Spleen (tissue), 11 donors: ENCODE results near the gene PAGR1. TPM values are rescaled to one million over a fixed set of nuclear protein-coding genes. Genes with fewer than 3 reads are reported as not detected.
"Not testable (repeated sequence)": the region's sequence is repeated elsewhere in the genome, so short reads cannot be mapped to it uniquely, and the experiment has no call there.

ENCODE experiments used
- DNase-seq: peaks from one replicate; pipeline ENCODE4 v3.0.0-alpha.2; 2020
- H3K27ac ChIP-seq, 8 donors: fragments of 200-600 bp; sonication (generic) in 7 of 8; 1 replicate in 4 of 8; 2 replicates in 4 of 8; pipeline versions ENCODE4 v1.5.0 to v1.8.0; 2016 to 2021; ENCODE audit warnings: inconsistent platforms in 4 of 8, mild to moderate bottlenecking in 4 of 8, moderate library complexity in 1 of 8
- H3K27me3 ChIP-seq, 7 donors: fragments of 200-600 bp; sonication (generic) in 6 of 7; replicated peaks in 1 of 7; 1 replicate in 4 of 7; 2 replicates in 3 of 7; pipeline versions ENCODE4 v1.5.0 to v1.8.0; 2016 to 2021; ENCODE audit warnings: inconsistent platforms in 3 of 7, mild to moderate bottlenecking in 1 of 7
- H3K36me3 ChIP-seq, 6 donors: fragments of 200-600 bp; sonication (generic) in 5 of 6; 1 replicate in 4 of 6; 2 replicates in 2 of 6; pipeline versions ENCODE4 v1.5.0 to v1.8.0; 2016 to 2021; ENCODE audit warnings: inconsistent platforms in 2 of 6
- H3K4me1 ChIP-seq, 6 donors: fragments of 200-600 bp; sonication (generic) in 5 of 6; 1 replicate in 3 of 6; 2 replicates in 3 of 6; pipeline versions ENCODE4 v1.5.0 to v1.8.0; 2016 to 2021; ENCODE audit warnings: inconsistent platforms in 3 of 6
- H3K4me3 ChIP-seq, 8 donors: fragments of 200-600 bp; sonication (generic) in 7 of 8; 1 replicate in 4 of 8; 2 replicates in 4 of 8; pipeline versions ENCODE4 v1.5.0 to v1.8.0; 2016 to 2021; ENCODE audit warnings: inconsistent platforms in 4 of 8, mild to moderate bottlenecking in 4 of 8, moderate library complexity in 2 of 8
- H3K9me3 ChIP-seq, 8 donors: fragments of 200-600 bp; sonication (generic) in 7 of 8; 1 replicate in 4 of 8; 2 replicates in 4 of 8; pipeline versions ENCODE4 v1.5.0 to v1.8.0; 2016 to 2021; ENCODE audit warnings: inconsistent platforms in 4 of 8
- POLR2A ChIP-seq, 3 donors: fragments of 450-650 bp; IDR thresholded peaks; one replicate each; pipeline ENCODE4 v1.5.1; 2017; ENCODE audit warnings: antibody characterized with exemption in 3 of 3, mild to moderate bottlenecking in 1 of 3
- POLR2AphosphoS5 ChIP-seq, 3 donors: sonication (generic); formaldehyde crosslinking; IDR thresholded peaks; one replicate each; pipeline ENCODE4 v1.5.1; 2017; ENCODE audit warnings: antibody characterized with exemption in 3 of 3
- WGBS, 5 donors: extraction: QIAGEN DNeasy Blood & Tissue Kit in 3 of 5; methylation state at CpG; one replicate each; pipeline versions ENCODE4 v1.1.5 to v1.1.7; 2013 to 2018; 5-methylcytosine and 5-hydroxymethylcytosine counted together
- intact Hi-C: fragments of 100-400 bp; cut with DNase I; formaldehyde crosslinking; loops from one replicate; pipeline ENCODE4 v1.15.0; 2023; ENCODE audit warnings: low total_unique reads
- polyA plus RNA-seq, 3 donors: library from polyadenylated mRNA; stranded (reverse); fragments of 200-250 nt; gene quantifications; one replicate each; pipeline ENCODE4 v1.2.1, GENCODE V29; 2013
- total RNA-seq, 7 donors: library from RNA; depleted of rRNA in 3 of 7; stranded (reverse); fragments of >200 nt in 3 of 7; fragmentation: NEBNext Ultra II Directional in 4 of 7; extraction: Animal tissue kit (Norgen Biotek cat#: 25700) in 4 of 7; gene quantifications; one replicate each; pipeline versions ENCODE4 v1.1.0 to v1.2.1, GENCODE V29; 2016 to 2021
- TF ChIP-seq, protein P1 (sequence below), 11 experiments: fragments of 200-600 bp in 7 of 11; fragments of 450-650 bp in 4 of 11; sonication (generic) in 4 of 11; IDR thresholded peaks in 8 of 11; conservative IDR thresholded peaks in 3 of 11; 1 replicate in 7 of 11; 2 replicates in 4 of 11; pipeline versions ENCODE4 v1.4.0 to v1.8.0; 2016 to 2021; ENCODE audit warnings: antibody characterized with exemption in 11 of 11, inconsistent platforms in 4 of 11, mild to moderate bottlenecking in 1 of 11
- donor health status: healthy with polysubstance abuse.
- donor health status: DM: no; HTN: no; CAD: no; lungs with moderate emphysema.
- donor health status: DM: no; HTN: no; CAD: no.
- donor health status: Bipolar disorder and iron deficiency.
- donor health status: healthy.
- donor health status: DM: no; HTN: no; CAD: no.
- donor health status: DM: yes; HTN: yes; CAD: no.

PAGR1 gene
- total and polyA plus RNA-seq, 10 donors: 17.3 to 46.4 (median 31.7) TPM

DNA sequence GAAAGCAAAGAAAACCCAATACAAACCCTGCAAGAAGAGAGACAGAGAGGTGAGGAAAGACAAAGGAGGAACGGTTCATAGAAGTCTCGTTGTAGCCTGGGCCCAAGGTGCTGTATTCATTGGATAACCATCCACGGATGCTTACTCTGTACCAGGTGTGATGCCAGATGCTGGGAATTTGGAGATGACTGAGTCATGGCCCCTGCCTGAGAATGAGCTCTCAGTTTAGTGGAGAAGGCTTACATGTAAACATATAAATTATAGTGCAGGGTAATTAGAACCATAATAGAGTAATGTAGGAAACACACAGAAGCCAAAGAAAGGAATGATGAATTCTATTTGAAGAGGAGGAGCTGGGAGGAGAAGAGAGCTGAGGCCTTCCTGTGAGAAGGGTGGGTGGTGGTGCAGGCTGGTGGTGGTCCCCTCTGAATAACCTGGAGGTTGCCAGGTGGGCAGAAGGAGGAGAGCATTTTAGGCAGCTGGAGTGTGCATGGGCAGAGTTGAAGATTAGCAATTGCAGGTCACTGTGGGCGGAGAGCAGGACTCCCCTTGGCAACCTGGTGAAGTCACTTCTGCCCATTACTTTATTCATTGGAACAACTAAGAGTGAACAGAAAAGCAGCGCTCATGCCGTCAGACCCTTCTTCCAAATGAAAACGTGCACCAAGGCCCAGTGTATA, 45.6 kb upstream of the PAGR1 start:
- Histone ChIP-seq H3K36me3 (no peaks in the 10 kb centered on the region), H3K27me3 (no peaks in the 10 kb centered on the region), H3K4me3 (no peak overlapping the region), H3K4me1 (peaks cover 0 to 16% (median 0%) of the 10 kb centered on the region in 6 donors), H3K9me3 (no peaks in the 10 kb centered on the region), H3K27ac (no peak overlapping the region)
- intact Hi-C loops: no loop called here
- no peak for DNase-seq
- 61 to 80% (median 67%) methylated on average over 7 of the region's 7 CpGs for WGBS, 5 donors
- TF ChIP-seq POLR2A (IDR thresholded peaks at IDR 0.05): no peak

DNA sequence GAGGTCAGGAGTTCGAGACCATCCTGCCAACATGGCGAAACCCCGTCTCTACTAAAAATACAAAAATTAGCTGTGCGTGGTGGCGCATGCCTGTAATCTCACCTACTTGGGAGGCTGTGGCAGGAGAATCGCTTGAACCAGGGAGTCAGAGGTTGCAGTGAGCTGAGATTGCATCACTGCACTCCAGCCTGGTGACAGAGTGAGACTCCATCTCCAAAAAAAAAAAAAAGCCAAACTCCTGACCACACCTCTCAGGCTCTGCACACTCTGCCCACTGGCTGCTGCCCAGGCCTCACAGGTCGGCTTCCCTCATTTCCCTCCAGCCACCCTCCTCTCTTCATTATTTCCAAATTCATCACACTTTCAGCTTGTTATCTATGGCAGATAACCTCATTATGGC, 43.6 kb upstream of the PAGR1 start:
- WGBS, 5 donors: 80 to 94% (median 88%) methylated on average over 7 of the region's 7 CpGs
- intact Hi-C loops, H3K27me3 ChIP-seq, H3K27ac ChIP-seq, H3K36me3 ChIP-seq, DNase-seq, H3K9me3 ChIP-seq, H3K4me3 ChIP-seq: not testable (repeated sequence)
- H3K4me1 ChIP-seq: peaks cover 0 to 16% (median 0%) of the 10 kb centered on the region in 6 donors

DNA sequence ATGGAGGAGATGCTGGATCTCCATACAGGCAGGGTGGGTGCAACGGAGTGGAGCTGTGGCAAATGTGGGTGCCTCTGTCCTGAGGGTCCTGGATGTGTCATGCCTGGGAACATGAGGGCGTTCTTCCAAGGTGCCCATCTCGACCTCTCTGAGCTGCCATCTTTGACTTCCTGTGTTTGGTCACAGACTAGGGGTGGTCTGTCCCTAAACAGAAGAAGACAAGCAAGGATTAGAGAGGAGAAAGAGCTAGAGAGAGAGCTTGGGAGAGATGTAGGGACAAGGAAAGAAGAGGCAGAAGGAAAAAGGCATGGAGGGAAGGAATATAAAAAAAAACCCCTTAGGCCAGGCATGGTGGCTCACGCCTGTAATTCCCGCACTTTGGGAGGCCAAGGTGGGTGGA, 41.2 kb upstream of the PAGR1 start:
- no peak for DNase-seq

DNA sequence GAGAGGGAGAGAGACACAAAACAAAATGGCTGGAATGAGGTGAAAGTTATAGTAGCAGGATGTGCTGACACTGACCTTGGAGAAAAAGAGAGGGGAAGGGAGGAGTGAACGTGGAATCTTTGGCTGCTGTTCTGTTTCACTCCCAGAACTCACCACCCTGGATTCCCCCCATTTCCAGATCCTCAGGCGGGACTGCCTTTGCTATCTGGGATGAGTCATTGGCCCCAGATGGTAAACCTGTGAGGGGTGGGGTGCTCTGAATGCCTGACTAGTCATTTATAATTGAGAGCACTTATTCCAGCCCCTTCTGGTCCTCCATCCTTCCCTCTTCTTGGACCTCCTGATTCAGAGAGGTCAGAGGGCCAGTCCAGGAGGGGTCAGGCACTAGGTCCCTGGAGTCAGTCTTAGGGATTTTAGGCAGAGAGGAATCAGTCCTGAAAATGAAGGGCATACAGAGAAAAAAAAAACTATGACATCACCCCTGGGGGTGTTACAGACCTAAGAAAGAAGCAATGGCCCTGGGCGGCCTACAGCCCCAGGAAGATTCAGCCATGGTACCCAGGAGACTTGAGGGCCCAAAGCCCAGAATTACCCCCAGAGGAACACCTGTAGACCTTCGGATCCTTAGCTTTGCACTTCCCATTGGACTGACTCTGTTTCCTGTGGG, 40.1 kb upstream of the PAGR1 start:
- no peak for DNase-seq
- TF ChIP-seq, protein P1, sequence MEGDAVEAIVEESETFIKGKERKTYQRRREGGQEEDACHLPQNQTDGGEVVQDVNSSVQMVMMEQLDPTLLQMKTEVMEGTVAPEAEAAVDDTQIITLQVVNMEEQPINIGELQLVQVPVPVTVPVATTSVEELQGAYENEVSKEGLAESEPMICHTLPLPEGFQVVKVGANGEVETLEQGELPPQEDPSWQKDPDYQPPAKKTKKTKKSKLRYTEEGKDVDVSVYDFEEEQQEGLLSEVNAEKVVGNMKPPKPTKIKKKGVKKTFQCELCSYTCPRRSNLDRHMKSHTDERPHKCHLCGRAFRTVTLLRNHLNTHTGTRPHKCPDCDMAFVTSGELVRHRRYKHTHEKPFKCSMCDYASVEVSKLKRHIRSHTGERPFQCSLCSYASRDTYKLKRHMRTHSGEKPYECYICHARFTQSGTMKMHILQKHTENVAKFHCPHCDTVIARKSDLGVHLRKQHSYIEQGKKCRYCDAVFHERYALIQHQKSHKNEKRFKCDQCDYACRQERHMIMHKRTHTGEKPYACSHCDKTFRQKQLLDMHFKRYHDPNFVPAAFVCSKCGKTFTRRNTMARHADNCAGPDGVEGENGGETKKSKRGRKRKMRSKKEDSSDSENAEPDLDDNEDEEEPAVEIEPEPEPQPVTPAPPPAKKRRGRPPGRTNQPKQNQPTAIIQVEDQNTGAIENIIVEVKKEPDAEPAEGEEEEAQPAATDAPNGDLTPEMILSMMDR (IDR thresholded peaks at IDR 0.05 in 8 of 11, conservative IDR thresholded peaks at IDR 0.05 in 3 of 11): no peak
- TF ChIP-seq POLR2A (IDR thresholded peaks at IDR 0.05) (no peak), POLR2AphosphoS5 (IDR thresholded peaks at IDR 0.05) (no peak)
- intact Hi-C loops: no loop called here
- WGBS, 5 donors: 64 to 80% (median 76%) methylated on average over 4 of the region's 4 CpGs
- Histone ChIP-seq H3K4me1 (peaks cover 0 to 11% (median 0%) of the 10 kb centered on the region in 6 donors), H3K27me3 (no peaks in the 10 kb centered on the region), H3K9me3 (no peaks in the 10 kb centered on the region), H3K27ac (no peak overlapping the region), H3K4me3 (no peak overlapping the region), H3K36me3 (no peaks in the 10 kb centered on the region)

More for the DNA sequence above, 41.2 kb upstream of the PAGR1 start:
- no peak overlapping the region for H3K4me3 ChIP-seq
- TF ChIP-seq POLR2AphosphoS5 (IDR thresholded peaks at IDR 0.05) (no peak), POLR2A (IDR thresholded peaks at IDR 0.05) (no peak)
- TF ChIP-seq, protein P1 (IDR thresholded peaks at IDR 0.05 in 8 of 11, conservative IDR thresholded peaks at IDR 0.05 in 3 of 11): no peak
- H3K9me3 ChIP-seq: no peaks in the 10 kb centered on the region
- WGBS, 5 donors: 78 to 94% (median 87%) methylated on average over 5 of the region's 5 CpGs
- intact Hi-C loops: no loop called here
- H3K27me3 ChIP-seq: no peaks in the 10 kb centered on the region
- no peaks in the 10 kb centered on the region for H3K36me3 ChIP-seq
- peaks cover 0 to 16% (median 0%) of the 10 kb centered on the region in 6 donors for H3K4me1 ChIP-seq
- no peak overlapping the region for H3K27ac ChIP-seq

DNA sequence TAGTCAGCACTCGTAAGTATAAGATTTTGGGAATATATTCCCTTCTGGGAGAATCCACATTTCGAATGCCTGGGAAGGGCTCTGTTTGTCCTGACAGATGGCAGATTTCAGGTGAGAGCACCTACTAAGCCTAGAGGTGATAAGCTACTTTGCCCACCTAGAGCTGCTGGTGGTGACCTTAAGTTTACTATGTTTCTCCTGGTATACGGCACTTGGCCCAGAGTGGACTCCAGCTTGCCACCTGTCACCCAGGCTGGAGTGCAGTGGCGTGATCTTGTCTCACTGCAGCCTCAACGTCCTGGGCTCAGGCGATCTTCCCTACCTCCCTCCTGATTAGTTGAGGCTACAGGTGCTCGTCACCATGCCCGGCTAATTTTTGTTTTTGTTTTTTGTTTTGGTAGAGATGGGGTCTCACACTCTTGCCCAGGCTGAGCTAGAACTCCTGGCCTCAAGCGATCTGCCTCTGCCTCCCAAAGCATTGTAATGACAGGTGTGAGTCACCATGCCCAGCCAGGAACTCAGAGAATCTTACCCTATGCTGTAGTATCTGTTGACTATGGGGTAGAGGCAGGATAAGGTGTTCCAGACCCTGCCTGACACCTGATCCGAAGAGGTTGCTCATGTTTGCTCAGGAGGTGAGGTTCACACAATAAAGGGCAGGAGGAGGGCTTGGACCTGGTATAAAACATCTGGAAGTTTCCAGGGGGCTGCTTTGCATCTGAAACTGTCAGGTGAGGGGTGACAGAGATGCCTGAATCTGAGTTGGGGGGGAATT, 38.2 kb upstream of the PAGR1 start, which contains the start of gene ZG16:
Gene ZG16, plus strand, starts transcription at position 681 of the 775 bp plus-strand sequence. CDS start 1,011 bp downstream, outside the sequence.
- Histone ChIP-seq H3K9me3 (no peaks in the 10 kb centered on the region), H3K27me3 (no peaks in the 10 kb centered on the region), H3K4me1 (no peaks in the 10 kb centered on the region), H3K27ac (no peak within 1 kb of the TSS), H3K4me3 (no peak within 1 kb of the TSS), H3K36me3 (no peaks in the 10 kb centered on the region)
- intact Hi-C loops: no loop called here
- TF ChIP-seq POLR2A (IDR thresholded peaks at IDR 0.05) (no peak), POLR2AphosphoS5 (IDR thresholded peaks at IDR 0.05) (no peak)
- TF ChIP-seq, protein P1 (IDR thresholded peaks at IDR 0.05 in 8 of 11, conservative IDR thresholded peaks at IDR 0.05 in 3 of 11): no peak
- WGBS, 5 donors: 78 to 89% (median 82%) methylated on average over 9 to 10 of the region's 10 CpGs
- DNase-seq: no peak
